ENCODE data around the gene TNS1. TPM values are rescaled to one million over a fixed set of nuclear protein-coding genes. Genes with fewer than 3 reads are reported as not detected.

TNS1 gene
- total and polyA plus RNA-seq, 4 donors, result 67.0 to 377 (median 208) TPM

GRCh38 chr2:217887841-217888701 is 114.7 kb downstream of the TNS1 start:
- ATAC-seq (ENCODE audit: insufficient read depth, low FRiP score), result peak; percentile 30
- Histone ChIP-seq H3K27me3 (ENCODE audit: control insufficient read depth in 3 of 3, insufficient read depth in 3 of 3, low read length in 2 of 3) (no peaks in the 10 kb centered on the region), H3K4me3 (no peak overlapping the region), H3K27ac (ENCODE audit: low read depth in 1 of 2, low read length in 1 of 2) (peak overlapping the region; percentile 48 to 53), H3K9ac (ENCODE audit: insufficient read depth in 1 of 2, low read length in 2 of 2) (no peak overlapping the region), H3K4me1 (ENCODE audit: control insufficient read depth in 5 of 5, insufficient read depth in 5 of 5, low read length in 5 of 5) (peaks cover 0 to 13% (median 0%) of the 10 kb centered on the region in 5 donors), H3K36me3 (ENCODE audit: control insufficient read depth in 4 of 4, insufficient read depth in 4 of 4, low read length in 4 of 4) (peaks cover 44 to 76% (median 67%) of the 10 kb centered on the region in 4 donors), H3K9me3 (ENCODE audit: control insufficient read depth in 4 of 4, insufficient read depth in 3 of 4, low read length in 3 of 4) (no peaks in the 10 kb centered on the region)
- TF ChIP-seq, protein P1, sequence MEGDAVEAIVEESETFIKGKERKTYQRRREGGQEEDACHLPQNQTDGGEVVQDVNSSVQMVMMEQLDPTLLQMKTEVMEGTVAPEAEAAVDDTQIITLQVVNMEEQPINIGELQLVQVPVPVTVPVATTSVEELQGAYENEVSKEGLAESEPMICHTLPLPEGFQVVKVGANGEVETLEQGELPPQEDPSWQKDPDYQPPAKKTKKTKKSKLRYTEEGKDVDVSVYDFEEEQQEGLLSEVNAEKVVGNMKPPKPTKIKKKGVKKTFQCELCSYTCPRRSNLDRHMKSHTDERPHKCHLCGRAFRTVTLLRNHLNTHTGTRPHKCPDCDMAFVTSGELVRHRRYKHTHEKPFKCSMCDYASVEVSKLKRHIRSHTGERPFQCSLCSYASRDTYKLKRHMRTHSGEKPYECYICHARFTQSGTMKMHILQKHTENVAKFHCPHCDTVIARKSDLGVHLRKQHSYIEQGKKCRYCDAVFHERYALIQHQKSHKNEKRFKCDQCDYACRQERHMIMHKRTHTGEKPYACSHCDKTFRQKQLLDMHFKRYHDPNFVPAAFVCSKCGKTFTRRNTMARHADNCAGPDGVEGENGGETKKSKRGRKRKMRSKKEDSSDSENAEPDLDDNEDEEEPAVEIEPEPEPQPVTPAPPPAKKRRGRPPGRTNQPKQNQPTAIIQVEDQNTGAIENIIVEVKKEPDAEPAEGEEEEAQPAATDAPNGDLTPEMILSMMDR (IDR thresholded peaks at IDR 0.05; ENCODE audit: control extremely low read depth, extremely low read depth), result no peak
- WGBS, 2 donors, result 57 to 74% methylated on average over 16 of the region's 16 CpGs
- peak; percentile 57 to 79 (median 57) for DNase-seq

DNA sequence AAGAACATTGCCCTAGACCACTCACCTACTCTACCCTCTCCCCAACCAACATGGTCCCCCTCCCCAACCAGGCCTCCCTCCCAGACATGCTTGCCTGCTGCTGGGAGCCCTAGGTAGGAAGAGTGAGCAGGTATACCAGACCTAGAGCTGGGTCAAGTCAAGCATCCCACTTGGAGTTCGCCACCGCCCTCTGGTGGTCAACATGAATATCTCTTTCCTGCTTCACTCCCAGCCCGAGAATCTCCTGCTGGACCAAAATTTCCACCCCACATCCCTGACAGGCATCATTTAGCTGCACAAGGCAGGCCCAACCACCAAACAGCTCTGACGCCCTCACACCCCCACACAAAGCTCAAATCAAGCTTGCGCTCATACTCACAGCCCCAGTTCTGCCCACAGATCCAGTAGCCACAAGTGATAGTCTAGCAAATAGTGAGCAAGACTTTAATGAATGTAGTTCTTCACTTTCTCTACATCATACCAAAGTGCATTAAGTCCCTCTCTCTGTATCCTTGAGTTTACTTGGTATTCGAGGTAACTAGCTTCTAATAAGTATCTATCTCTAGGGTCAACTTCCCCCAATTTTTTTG is 116.0 kb downstream of the TNS1 start:
- WGBS, 2 donors, result 30 to 31% methylated on average over 6 of the region's 6 CpGs
- H3K27ac ChIP-seq (ENCODE audit: low read depth in 1 of 2, low read length in 1 of 2), result peak overlapping the region in 1 of 2 donors; percentile 66
- no peaks in the 10 kb centered on the region for H3K27me3 ChIP-seq (ENCODE audit: control insufficient read depth in 3 of 3, insufficient read depth in 3 of 3, low read length in 2 of 3)
- H3K36me3 ChIP-seq (ENCODE audit: control insufficient read depth in 4 of 4, insufficient read depth in 4 of 4, low read length in 4 of 4), result peaks cover 43 to 69% (median 57%) of the 10 kb centered on the region in 4 donors
- TF ChIP-seq, protein P1 (IDR thresholded peaks at IDR 0.05; ENCODE audit: control extremely low read depth, extremely low read depth), result peak; percentile 36
- H3K4me3 ChIP-seq, result no peak overlapping the region
- DNase-seq, result peak; percentile 75 to 82 (median 77)
- H3K4me1 ChIP-seq (ENCODE audit: control insufficient read depth in 5 of 5, insufficient read depth in 5 of 5, low read length in 5 of 5), result peaks cover 0 to 13% (median 0%) of the 10 kb centered on the region in 5 donors
- H3K9ac ChIP-seq (ENCODE audit: insufficient read depth in 1 of 2, low read length in 2 of 2), result no peak overlapping the region
- no peaks in the 10 kb centered on the region for H3K9me3 ChIP-seq (ENCODE audit: control insufficient read depth in 4 of 4, insufficient read depth in 3 of 4, low read length in 3 of 4)
- no peak for ATAC-seq (ENCODE audit: insufficient read depth, low FRiP score)

DNA sequence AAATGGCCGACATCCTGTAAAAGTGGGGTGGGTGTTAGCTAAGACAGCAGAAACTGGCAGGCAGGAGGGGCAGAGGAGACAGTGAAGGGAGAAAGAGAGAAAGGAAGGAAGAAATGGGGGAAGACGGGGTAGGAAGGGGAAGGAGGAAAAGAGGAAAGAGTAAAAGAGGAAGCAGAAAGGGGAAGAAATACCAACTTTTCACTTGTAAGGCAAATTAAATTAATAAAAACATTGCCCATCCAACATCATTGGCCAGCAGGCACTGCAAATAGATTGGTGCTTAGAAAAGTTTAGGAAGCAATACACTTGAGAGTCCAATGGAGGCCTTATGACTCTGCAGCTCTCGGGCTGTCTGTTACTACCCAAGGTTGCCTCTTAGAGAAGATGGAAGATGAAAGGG is 116.7 kb downstream of the TNS1 start:
- Histone ChIP-seq H3K27me3 (ENCODE audit: control insufficient read depth in 3 of 3, insufficient read depth in 3 of 3, low read length in 2 of 3) (no peaks in the 10 kb centered on the region), H3K4me3 (no peak overlapping the region), H3K4me1 (ENCODE audit: control insufficient read depth in 5 of 5, insufficient read depth in 5 of 5, low read length in 5 of 5) (peaks cover 0 to 13% (median 0%) of the 10 kb centered on the region in 5 donors), H3K9ac (ENCODE audit: insufficient read depth in 1 of 2, low read length in 2 of 2) (no peak overlapping the region), H3K27ac (ENCODE audit: low read depth in 1 of 2, low read length in 1 of 2) (peak overlapping the region in 1 of 2 donors; percentile 66), H3K36me3 (ENCODE audit: control insufficient read depth in 4 of 4, insufficient read depth in 4 of 4, low read length in 4 of 4) (peaks cover 43 to 66% (median 52%) of the 10 kb centered on the region in 4 donors), H3K9me3 (ENCODE audit: control insufficient read depth in 4 of 4, insufficient read depth in 3 of 4, low read length in 3 of 4) (no peaks in the 10 kb centered on the region)
- DNase-seq (no peak), ATAC-seq (ENCODE audit: insufficient read depth, low FRiP score) (no peak)
- TF ChIP-seq, protein P1 (IDR thresholded peaks at IDR 0.05; ENCODE audit: control extremely low read depth, extremely low read depth), result no peak
- WGBS, 2 donors, result 71 to 79% methylated on average over 3 of the region's 3 CpGs
